Activated CD4-positive, alpha-beta T cell treated with anti-CD3 and anti-CD28 coated beads for 4 hours (primary cell): ENCODE results near the gene ETV3.

Source experiments
- DNase-seq, 2 donors: peaks; one replicate each; pipeline ENCODE4 v3.0.0-alpha.2; 2020

The ETV3 gene

DNA sequence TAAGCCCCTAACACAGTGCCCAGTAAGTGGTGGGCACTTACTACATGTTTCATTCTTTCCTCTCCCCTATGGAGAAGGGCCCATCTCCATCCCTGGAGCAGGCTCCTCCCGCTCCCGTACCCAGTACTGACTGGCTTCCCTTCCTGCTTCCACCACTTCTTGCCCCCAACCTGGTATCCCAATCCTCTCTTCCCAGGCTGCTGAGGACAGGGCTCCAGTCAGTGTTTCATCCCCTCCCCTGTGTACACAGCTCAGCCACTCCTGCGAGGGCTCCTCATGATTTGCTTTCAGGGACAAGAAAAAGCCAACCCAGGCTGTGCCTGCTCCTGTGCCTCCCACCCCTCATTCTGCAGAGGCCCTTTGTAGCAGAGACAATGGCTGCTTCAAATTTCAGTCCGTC is 20.8 kb upstream of the ETV3 start:
- DNase-seq: no peak

- no peak for DNase-seq
These were observed 19.5 kb upstream of the ETV3 start for GRCh38 chr1:157157501-157158190.

DNA sequence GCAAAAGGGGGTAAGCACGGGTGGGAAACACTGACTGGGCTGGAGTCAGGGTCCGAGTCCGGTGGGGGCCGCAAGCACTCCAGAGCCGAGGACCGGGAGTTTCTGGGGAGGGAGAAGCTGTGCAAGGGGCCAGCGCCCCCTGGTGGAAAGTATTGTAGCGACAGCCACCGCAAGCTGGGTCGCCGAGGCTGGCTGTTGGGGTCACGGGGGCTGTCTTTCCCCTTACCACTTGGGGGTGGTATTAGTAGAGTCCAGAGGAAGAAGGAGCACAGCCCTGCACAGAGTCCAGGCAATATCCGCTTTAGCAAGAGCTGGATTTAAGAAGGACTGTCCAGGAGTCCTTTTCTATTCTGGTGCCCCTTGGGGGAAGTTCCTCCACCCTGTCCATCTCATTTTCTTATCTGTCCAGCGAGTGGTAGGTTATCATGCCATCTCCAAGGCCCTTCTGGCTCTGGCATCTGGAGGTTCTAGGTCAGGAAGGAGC is 17.9 kb upstream of the ETV3 start:
- peak; percentile 73 to 79 for DNase-seq

DNA sequence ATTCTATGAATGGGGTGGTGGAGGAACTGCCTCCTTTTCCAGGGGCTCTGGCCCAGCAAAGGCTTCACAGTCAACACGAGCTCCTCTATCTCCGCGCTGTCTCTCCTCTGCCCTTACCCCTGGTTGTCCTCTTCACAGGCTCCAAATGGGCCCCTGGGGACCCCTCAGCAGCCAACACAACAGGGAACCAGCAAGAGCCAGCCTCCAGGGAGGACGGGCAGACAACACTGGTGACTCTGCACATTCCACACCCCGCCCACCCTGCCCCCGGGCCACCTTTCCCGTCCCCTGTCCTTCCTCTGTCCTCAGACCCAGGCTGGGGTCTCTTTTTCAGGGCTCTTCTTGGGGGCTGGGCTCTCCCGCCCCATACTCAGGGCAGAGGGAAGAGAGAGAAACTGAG is 17.5 kb upstream of the ETV3 start:
- DNase-seq: no peak

DNA sequence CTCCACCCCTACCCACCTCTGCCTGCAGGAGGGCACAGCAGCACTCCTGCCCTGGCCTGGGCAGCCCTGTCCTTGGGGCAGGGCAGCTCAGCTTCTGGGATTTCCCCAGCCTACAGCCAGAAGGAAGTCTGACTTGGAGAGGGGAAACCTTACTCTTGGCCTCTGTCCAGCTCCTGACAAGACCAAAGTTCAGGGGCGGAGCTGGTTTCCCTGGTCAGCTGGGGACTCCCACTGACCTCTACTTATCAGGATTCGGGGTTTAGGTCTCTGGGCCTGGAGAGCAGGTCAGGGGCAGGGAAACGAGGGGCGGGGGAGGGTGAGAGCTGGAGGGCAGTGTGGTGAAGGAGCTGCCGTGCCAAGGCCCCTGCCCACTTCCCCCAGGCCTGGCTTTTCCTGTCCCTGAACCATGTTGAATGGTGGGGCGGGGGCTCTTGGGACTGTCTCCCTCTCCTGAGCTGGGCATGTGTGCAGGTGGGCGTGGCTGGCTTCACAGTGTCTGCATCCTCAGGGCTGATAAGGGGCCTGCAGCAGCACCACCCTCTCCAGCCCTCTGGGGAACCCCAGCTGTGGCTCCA is 16.8 kb upstream of the ETV3 start:
- DNase-seq: no peak

- no peak for DNase-seq
These were observed 16.1 kb upstream of the ETV3 start for GRCh38 chr1:157154291-157154690.

- no peak for DNase-seq
These were observed 15.6 kb upstream of the ETV3 start for GRCh38 chr1:157153746-157154145.

DNA sequence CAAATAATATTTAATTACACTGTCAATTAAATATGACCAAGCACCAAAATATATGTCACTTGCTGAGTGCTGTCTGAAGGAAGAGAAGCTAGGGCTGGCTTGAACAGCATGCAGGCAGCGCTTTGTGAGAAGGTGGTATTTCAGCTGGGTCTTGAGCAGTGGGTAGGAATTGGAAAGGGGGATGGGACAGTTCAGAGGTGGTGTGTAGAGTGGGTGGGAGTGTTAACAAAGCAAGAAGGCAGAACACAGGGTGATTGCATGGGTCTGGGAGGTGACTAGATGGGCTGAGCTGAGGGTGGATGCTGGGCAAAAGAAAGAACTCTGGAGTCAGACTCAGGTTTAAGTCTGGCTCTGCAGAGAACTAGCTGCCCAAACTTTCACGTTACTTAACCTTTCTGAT is 14.3 kb upstream of the ETV3 start:
- no peak for DNase-seq

GRCh38 chr1:157151506-157151905 is 13.3 kb upstream of the ETV3 start:
- no peak for DNase-seq

- no peak for DNase-seq
These were observed 12.9 kb upstream of the ETV3 start for GRCh38 chr1:157151073-157151472.

- no peak for DNase-seq
These were observed 12.4 kb upstream of the ETV3 start for GRCh38 chr1:157150631-157151030.

DNA sequence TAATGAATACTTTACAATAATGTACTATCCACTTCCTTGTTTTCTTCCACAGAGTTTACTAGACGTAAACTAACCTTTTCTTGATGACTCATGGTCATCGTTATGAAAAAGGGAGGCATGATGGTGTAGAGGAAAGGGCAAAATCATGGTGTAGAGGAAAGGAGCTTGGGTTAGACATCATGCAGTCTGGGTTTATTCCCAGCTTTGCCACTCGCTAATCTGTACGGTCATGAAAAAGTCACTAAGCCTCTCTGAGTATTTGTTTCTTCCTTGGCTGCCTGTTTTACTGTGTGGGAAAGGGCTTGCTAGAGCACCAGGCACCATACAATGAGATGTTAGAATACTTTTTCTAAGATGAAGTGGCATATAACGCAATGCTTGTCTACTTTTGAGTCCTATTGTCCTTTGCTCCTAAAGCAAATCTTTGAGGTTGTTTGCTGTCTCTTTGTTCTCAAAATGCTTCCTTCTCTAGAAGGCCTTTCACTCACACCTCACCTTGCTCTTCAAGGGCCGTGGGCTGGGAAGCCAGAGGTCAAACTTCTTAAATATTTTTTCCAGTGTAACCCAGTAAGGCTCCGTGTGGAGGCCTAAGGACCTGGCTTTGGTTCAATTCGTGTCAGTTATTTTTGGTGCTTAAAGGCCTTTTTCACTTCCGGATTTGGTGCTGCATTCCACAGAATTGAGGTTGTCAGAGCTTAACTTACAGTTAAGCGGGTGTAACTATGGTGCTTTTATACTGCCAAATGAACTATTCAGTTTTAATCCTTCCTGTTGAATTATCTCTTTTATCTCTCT is 9.9 kb upstream of the ETV3 start:
- DNase-seq: no peak

DNA sequence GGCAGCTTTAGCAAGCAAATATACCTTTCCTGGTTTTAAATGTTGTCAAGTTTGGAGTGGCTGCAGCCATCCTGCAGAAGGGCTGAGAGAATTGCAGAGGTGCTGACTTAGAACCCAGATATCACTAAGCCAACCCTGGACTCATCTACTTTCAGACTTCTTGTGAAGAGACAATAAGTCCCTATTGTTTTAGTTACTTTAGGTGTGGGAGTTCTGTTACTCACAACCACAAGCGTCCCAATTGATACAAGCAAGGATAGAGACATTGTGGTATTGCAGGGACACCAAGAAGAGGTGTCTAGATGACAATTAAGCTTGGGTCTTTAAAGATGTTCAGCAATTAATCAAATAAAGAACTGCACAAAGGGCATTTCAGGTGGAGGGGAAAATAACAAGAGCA is 8.8 kb upstream of the ETV3 start:
- no peak for DNase-seq

DNA sequence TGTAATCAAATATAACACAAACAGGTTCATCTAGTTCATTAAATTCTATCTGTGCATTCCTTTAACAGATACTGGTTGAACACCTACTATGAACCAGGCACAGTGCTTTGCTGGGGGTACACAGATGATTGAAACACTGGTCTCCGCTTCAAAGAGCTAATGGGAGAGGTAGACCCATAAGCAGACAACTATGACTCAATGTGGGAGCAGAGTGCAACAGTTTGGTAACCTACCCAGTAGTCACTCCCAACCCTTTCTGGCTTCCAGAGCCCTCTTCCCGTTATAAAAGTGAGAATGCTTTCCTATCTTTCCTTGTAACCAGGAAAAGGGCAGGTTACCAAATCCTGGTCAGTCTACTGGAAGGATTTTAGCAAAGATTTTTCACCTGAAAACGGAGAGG is 8.0 kb upstream of the ETV3 start:
- DNase-seq: no peak

DNA sequence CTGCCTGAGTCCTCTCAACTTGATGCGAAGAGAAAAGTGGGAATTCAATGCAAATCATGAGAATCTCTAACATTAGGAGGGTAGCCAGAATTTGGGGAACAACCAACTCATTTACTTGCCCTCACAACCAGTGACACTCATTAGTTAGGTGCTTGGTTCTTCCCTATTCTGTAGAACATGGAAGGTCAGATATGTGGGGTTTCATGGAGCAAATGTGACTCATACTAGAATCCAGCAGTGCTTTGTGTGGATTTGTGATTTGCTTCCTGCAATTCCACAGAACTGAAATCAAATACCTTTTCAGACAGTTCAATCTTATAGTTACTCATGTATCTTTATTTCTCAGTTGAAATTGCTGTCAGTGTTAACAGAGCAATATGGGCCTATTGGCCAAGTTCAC is 6.9 kb upstream of the ETV3 start:
- no peak for DNase-seq

- DNase-seq: no peak
These were observed 6.3 kb upstream of the ETV3 start for GRCh38 chr1:157144509-157144908.

GRCh38 chr1:157142765-157143423 is 4.7 kb upstream of the ETV3 start:
- DNase-seq: no peak

GRCh38 chr1:157142201-157142600 is 4.0 kb upstream of the ETV3 start:
- no peak for DNase-seq

- DNase-seq: no peak
These were observed 3.1 kb upstream of the ETV3 start for GRCh38 chr1:157141212-157141855.

DNA sequence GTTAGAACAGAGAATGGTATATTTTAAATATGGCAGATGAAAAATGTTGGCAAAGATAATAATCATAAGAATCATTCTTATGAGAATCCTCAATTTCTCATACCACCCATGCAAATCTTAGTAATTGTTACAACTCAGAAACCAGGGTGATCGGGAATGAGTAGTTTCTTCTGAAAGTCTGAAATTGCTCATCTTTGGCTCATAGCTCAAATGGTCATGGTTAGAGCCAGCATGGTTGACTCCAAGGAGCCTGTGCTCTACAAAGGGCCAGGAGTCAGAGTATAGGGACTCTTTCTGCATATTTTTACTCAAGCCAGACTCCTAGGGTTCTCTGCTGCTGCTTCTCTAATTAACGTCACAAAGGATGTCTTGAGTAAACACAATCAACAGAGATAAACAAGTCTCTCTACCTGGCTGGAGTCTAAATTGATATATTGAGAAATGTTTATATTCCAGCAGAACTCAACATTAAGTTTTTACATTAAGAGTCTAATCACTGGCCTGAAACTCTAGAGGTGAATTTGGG is 1.9 kb upstream of the ETV3 start:
- DNase-seq: no peak

GRCh38 chr1:157139052-157139715 is 989 bp upstream of the ETV3 start:
- no peak for DNase-seq
